PC-9 (cell line): ENCODE data around the gene CCNH.

Experiments
- CTCF ChIP-seq: fragments of 200-600 bp; sonication (generic); conservative IDR thresholded peaks from 2 replicates; pipeline ENCODE4 v1.6.1; 2017; ENCODE audit warnings: mixed run types, antibody characterized with exemption, mild to moderate bottlenecking, moderate library complexity
- EZH2 ChIP-seq: fragments of 200-600 bp; sonication (generic); IDR thresholded peaks from 2 replicates; pipeline ENCODE4 v1.8.0; 2017; ENCODE audit warnings: antibody characterized with exemption, low read depth

GRCh38 chr5:87401626-87402025, 11.1 kb downstream of the CCNH start:
- TF ChIP-seq CTCF (no peak), EZH2 (no peak)
